Measurements from ENCODE around the gene MON1B.
"Not testable (repeated sequence)": the region's sequence is repeated elsewhere in the genome, so short reads cannot be mapped to it uniquely, and the experiment has no call there.

Gene MON1B

DNA sequence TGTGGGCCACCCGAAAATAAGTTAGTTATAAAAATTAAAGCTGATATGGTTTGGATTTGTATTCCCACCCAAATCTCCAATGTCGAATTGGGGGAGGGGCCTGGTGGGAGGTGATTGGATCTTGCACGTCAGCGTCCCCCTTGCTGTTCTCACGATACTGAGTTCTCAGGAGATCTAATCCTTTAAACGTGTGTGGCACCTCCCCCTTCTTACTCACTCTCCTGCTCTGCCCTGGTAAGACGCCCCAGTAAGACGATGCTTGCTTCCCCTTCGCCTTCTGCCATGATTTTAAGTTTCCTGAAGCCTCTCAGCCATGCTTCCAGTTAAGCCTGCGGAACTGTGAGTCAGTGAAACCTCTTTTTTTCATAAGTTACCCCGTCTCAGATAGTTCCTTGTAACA, 43.6 kb downstream of the MON1B start:
- in situ Hi-C loops (cut with MboI; ENCODE audit: low sequenced_read_pairs), result loop anchor here (10.0 kb wide), 1 partner anchor 350 kb away; no protein-coding TSS in a partner anchor

DNA sequence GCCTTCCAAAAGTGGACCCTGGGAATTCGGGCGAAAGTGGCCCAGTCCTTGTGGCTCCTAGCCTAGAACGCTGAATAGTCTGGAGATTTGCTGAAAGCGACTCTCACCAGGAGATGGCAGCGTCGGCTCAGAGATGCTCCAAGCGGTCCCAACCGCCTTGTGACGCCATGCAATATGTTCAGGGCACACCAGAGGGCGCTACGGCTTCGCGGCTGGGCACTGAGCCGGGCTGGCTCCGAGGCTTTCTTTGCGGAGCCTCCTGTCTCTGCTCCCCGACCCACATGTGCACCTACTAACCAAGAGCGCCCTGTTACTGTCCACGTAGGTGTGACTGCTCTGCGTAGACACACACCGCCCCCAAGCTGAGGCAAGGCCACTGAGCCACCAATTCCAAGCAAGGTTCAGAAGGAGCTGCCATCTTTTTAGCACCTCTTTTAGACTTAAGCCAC, 45.1 kb downstream of the MON1B start:
- in situ Hi-C loops (cut with MboI; ENCODE audit: low sequenced_read_pairs), result loop anchor here (10.0 kb wide), 1 partner anchor 349 kb away; no protein-coding TSS in a partner anchor

- in situ Hi-C loops (cut with MboI; ENCODE audit: low sequenced_read_pairs), result loop anchor here (10.0 kb wide), 1 partner anchor 346 kb away; no protein-coding TSS in a partner anchor
These were observed 47.6 kb downstream of the MON1B start for GRCh38 chr16:77238593-77238992.

GRCh38 chr16:77242471-77242870, 51.5 kb downstream of the MON1B start:
- in situ Hi-C loops (cut with MboI; ENCODE audit: low sequenced_read_pairs), result not testable (repeated sequence)

DNA sequence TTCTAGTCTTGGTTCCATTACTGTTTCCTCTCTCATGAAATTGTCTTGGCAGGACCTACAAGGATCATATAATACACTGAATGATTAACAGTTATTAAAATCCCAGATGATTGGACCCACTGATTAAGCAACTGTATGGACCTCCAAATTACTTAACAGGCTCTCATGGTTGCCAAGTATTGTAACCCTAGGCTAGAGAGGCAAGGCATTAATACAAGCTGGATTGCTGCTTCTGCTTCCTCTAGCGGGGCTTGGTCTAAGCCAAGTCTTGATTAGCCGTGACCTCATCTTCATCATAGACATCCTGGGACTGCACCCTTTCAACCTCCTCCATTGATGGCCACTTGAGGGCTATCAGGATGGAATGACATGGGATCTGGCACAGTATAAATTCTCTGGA, 55.2 kb downstream of the MON1B start:
- in situ Hi-C loops (cut with MboI; ENCODE audit: low sequenced_read_pairs), result no loop called here

DNA sequence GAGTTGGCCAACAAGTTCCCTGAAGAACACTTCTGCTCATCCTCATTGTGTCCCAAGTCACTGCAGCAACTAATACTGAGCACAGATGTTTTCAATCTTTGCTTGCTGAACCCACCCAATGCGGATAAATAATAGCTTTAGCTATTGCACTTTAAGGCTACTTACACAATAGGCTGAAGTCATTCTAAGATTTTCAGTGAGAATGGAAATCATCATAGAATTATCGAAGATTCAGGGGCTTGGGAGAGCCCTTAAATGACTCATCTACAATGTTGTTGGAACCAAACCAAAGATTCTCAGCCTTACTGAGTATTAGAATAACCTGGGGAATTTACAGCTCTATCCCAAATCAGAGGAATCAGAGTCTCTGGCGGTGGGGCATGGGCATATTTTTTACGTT, 59.4 kb downstream of the MON1B start:
- in situ Hi-C loops (cut with MboI; ENCODE audit: low sequenced_read_pairs), result no loop called here
